Hepatocyte (in vitro differentiated cells): ENCODE data around the gene CLDN3. TPM values are rescaled to one million over a fixed set of nuclear protein-coding genes. Genes with fewer than 3 reads are reported as not detected.

Experiments used
- DNase-seq: peaks from one replicate; pipeline ENCODE4 v3.0.0-alpha.2; 2016; ENCODE audit warnings: low spot score
- H2AFZ ChIP-seq: fragments of 200-600 bp; sonication (generic); 2 replicates; pipeline ENCODE4 v1.6.0; 2016; ENCODE audit warnings: antibody characterized with exemption, mild to moderate bottlenecking
- H3K27ac ChIP-seq: fragments of 200-600 bp; sonication (generic); 2 replicates; pipeline ENCODE4 v1.5.1; 2016; ENCODE audit warnings: mild to moderate bottlenecking
- H3K27me3 ChIP-seq: fragments of 200-600 bp; sonication (generic); 2 replicates; pipeline ENCODE4 v1.6.1; 2016
- H3K36me3 ChIP-seq: fragments of 200-600 bp; sonication (generic); replicated peaks from 2 replicates; pipeline ENCODE4 v1.5.1; 2016; ENCODE audit warnings: low read depth; ENCODE audit not compliant: insufficient read depth
- H3K4me1 ChIP-seq: fragments of 200-600 bp; sonication (generic); 2 replicates; pipeline ENCODE4 v1.5.1; 2016; ENCODE audit warnings: mild to moderate bottlenecking, moderate library complexity; ENCODE audit not compliant: insufficient read depth
- H3K4me2 ChIP-seq: fragments of 200-600 bp; sonication (generic); 2 replicates; pipeline ENCODE4 v1.6.0; 2016
- H3K4me3 ChIP-seq: fragments of 200-600 bp; sonication (generic); 2 replicates; pipeline ENCODE4 v1.5.1; 2016; ENCODE audit warnings: mild to moderate bottlenecking
- H3K79me2 ChIP-seq: fragments of 200-600 bp; sonication (generic); 2 replicates; pipeline ENCODE4 v1.6.0; 2017; ENCODE audit warnings: mild to moderate bottlenecking
- H3K9me2 ChIP-seq: fragments of 200-600 bp; sonication (generic); replicated peaks from 2 replicates; pipeline ENCODE4 v1.6.0; 2017; ENCODE audit warnings: mild to moderate bottlenecking; ENCODE audit not compliant: insufficient read depth
- H3K9me3 ChIP-seq: fragments of 200-600 bp; sonication (generic); 2 replicates; pipeline ENCODE4 v1.5.1; 2016; ENCODE audit warnings: low read depth, mild to moderate bottlenecking
- H4K20me1 ChIP-seq: fragments of 200-600 bp; sonication (generic); 2 replicates; pipeline ENCODE4 v1.6.0; 2016; ENCODE audit warnings: mild to moderate bottlenecking; ENCODE audit not compliant: insufficient read depth, poor library complexity, severe bottlenecking
- CTCF ChIP-seq: fragments of 200-600 bp; sonication (generic); IDR thresholded peaks from 2 replicates; pipeline ENCODE4 v1.5.1; 2016; ENCODE audit warnings: antibody characterized with exemption, mild to moderate bottlenecking; ENCODE audit not compliant: poor library complexity
- EZH2 ChIP-seq: fragments of 200-600 bp; sonication (generic); IDR thresholded peaks from 2 replicates; pipeline ENCODE4 v1.6.1; 2016; ENCODE audit warnings: antibody characterized with exemption, mild to moderate bottlenecking, borderline replicate concordance
- EZH2phosphoT487 ChIP-seq: fragments of 200-600 bp; sonication (generic); IDR thresholded peaks from one replicate; pipeline ENCODE4 v1.6.1; 2018; ENCODE audit warnings: antibody characterized with exemption, mild to moderate bottlenecking, low read depth, moderate library complexity; ENCODE audit not compliant: unreplicated experiment, severe bottlenecking
- WGBS: methylation state at CpG from one replicate; pipeline ENCODE4 v1.1.6; 2016; ENCODE audit warnings: low lambda C conversion rate; ENCODE audit errors: missing lambda C conversion rate; 5-methylcytosine and 5-hydroxymethylcytosine counted together
- polyA plus RNA-seq: library from polyadenylated mRNA; unstranded; fragments of >200 nt; fragmentation: Nextera tagmentation; extraction: Ambion mirVana; gene quantifications from 2 replicates; pipeline ENCODE4 v1.2.1, GENCODE V29; 2016
- total RNA-seq: library from RNA; depleted of rRNA; stranded (reverse); fragments of >200 nt; gene quantifications from 2 replicates; pipeline ENCODE4 v1.2.3, GENCODE V29; 2014

Gene CLDN3
- total and polyA plus RNA-seq, 2 experiments from 2014 or later, result 53.7 to 142 TPM

- H3K4me2 ChIP-seq, result no peak overlapping the region
- no peaks in the 10 kb centered on the region for H3K36me3 ChIP-seq
- no peak for TF ChIP-seq EZH2phosphoT487
- TF ChIP-seq CTCF, result no peak
- no peak for TF ChIP-seq EZH2
- H3K79me2 ChIP-seq, result no peaks in the 10 kb centered on the region
- H3K27ac ChIP-seq, result no peak overlapping the region
- H3K4me3 ChIP-seq, result no peak overlapping the region
- no peak overlapping the region for H2AFZ ChIP-seq
- H3K27me3 ChIP-seq, result no peaks in the 10 kb centered on the region
- 39% methylated on average over 3 of the region's 3 CpGs for WGBS
- no peak for DNase-seq
- no peaks in the 10 kb centered on the region for H4K20me1 ChIP-seq
- H3K9me2 ChIP-seq, result no peaks in the 10 kb centered on the region
- H3K9me3 ChIP-seq, result no peaks in the 10 kb centered on the region
- peaks cover 2% of the 10 kb centered on the region for H3K4me1 ChIP-seq
These were observed 39.6 kb downstream of the CLDN3 start for GRCh38 chr7:73730485-73730884.

GRCh38 chr7:73728551-73728950, 41.5 kb downstream of the CLDN3 start:
- no peaks in the 10 kb centered on the region for H3K36me3 ChIP-seq
- no peak for DNase-seq
- H3K4me2 ChIP-seq, result no peak overlapping the region
- no peaks in the 10 kb centered on the region for H4K20me1 ChIP-seq
- H3K4me1 ChIP-seq, result no peaks in the 10 kb centered on the region
- no peaks in the 10 kb centered on the region for H3K9me3 ChIP-seq
- H3K9me2 ChIP-seq, result no peaks in the 10 kb centered on the region
- no peak overlapping the region for H3K4me3 ChIP-seq
- H3K27ac ChIP-seq, result no peak overlapping the region
- no peak overlapping the region for H2AFZ ChIP-seq
- TF ChIP-seq EZH2, result no peak
- TF ChIP-seq EZH2phosphoT487, result no peak
- TF ChIP-seq CTCF, result no peak
- H3K79me2 ChIP-seq, result no peaks in the 10 kb centered on the region
- no peaks in the 10 kb centered on the region for H3K27me3 ChIP-seq
- WGBS, result 56% methylated on average over 5 of the region's 5 CpGs

- TF ChIP-seq CTCF (no peak), EZH2phosphoT487 (no peak), EZH2 (no peak)
- Histone ChIP-seq H3K27ac (no peak overlapping the region), H3K4me2 (no peak overlapping the region), H3K79me2 (no peaks in the 10 kb centered on the region), H3K36me3 (no peaks in the 10 kb centered on the region), H3K4me3 (no peak overlapping the region), H4K20me1 (no peaks in the 10 kb centered on the region), H3K9me2 (no peaks in the 10 kb centered on the region), H3K27me3 (no peaks in the 10 kb centered on the region), H3K4me1 (no peaks in the 10 kb centered on the region), H2AFZ (no peak overlapping the region), H3K9me3 (no peaks in the 10 kb centered on the region)
- WGBS, result 87% methylated on average over 3 of the region's 3 CpGs
- DNase-seq, result no peak
These were observed 42.1 kb downstream of the CLDN3 start for GRCh38 chr7:73727952-73728351.

- no peak overlapping the region for H2AFZ ChIP-seq
- no peaks in the 10 kb centered on the region for H3K27me3 ChIP-seq
- H3K9me2 ChIP-seq, result no peaks in the 10 kb centered on the region
- no peak for DNase-seq
- no peaks in the 10 kb centered on the region for H3K4me1 ChIP-seq
- no peak overlapping the region for H3K4me2 ChIP-seq
- 85% methylated on average over 1 of the region's 1 CpG for WGBS
- TF ChIP-seq EZH2 (no peak), CTCF (no peak), EZH2phosphoT487 (no peak)
- no peaks in the 10 kb centered on the region for H3K36me3 ChIP-seq
- no peaks in the 10 kb centered on the region for H3K9me3 ChIP-seq
- no peaks in the 10 kb centered on the region for H4K20me1 ChIP-seq
- H3K79me2 ChIP-seq, result no peaks in the 10 kb centered on the region
- H3K4me3 ChIP-seq, result no peak overlapping the region
- no peak overlapping the region for H3K27ac ChIP-seq
These were observed 44.0 kb downstream of the CLDN3 start for GRCh38 chr7:73726083-73726466.
